Astrocyte (in vitro differentiated cells and primary cell): ENCODE measurements around the gene ZFR2.

Experiments
- CTCF ChIP-seq: IDR thresholded peaks from 2 replicates; pipeline ENCODE4 v1.5.1; 2011; ENCODE audit warnings: low read depth, mild to moderate bottlenecking, inconsistent platforms, low read length, moderate library complexity; ENCODE audit not compliant: insufficient read depth
- EZH2 ChIP-seq: IDR thresholded peaks from 2 replicates; pipeline ENCODE4 v1.6.1; 2012; ENCODE audit warnings: mild to moderate bottlenecking, low read length, inconsistent platforms; ENCODE audit not compliant: insufficient read depth

GRCh38 chr19:3826163-3826562 lies 42.7 kb downstream of the ZFR2 start:
- TF ChIP-seq CTCF = no peak
- no peak for TF ChIP-seq EZH2
